Suprapubic skin (tissue), 4 donors: ENCODE results near the gene CTSZ. TPM values are rescaled to one million over a fixed set of nuclear protein-coding genes. Genes with fewer than 3 reads are reported as not detected.

Source experiments
- DNase-seq, 2 donors: peaks; one replicate each; pipeline ENCODE4 v3.0.0-alpha.2; 2019; ENCODE audit warnings: low spot score in 2 of 2
- H3K27ac ChIP-seq: fragments of 200-600 bp; sonication (generic); one replicate; pipeline ENCODE4 v1.5.1; 2019
- H3K27me3 ChIP-seq: fragments of 200-600 bp; sonication (generic); one replicate; pipeline ENCODE4 v1.5.1; 2019
- H3K36me3 ChIP-seq: fragments of 200-600 bp; sonication (generic); one replicate; pipeline ENCODE4 v1.5.1; 2019
- H3K4me1 ChIP-seq: fragments of 200-600 bp; sonication (generic); one replicate; pipeline ENCODE4 v1.5.1; 2019
- H3K4me3 ChIP-seq: fragments of 200-600 bp; sonication (generic); one replicate; pipeline ENCODE4 v1.5.1; 2019; ENCODE audit warnings: mild to moderate bottlenecking
- H3K9me3 ChIP-seq: fragments of 200-600 bp; sonication (generic); one replicate; pipeline ENCODE4 v1.5.1; 2019
- EP300 ChIP-seq: sonication (generic); formaldehyde crosslinking; IDR thresholded peaks from one replicate; pipeline ENCODE4 v1.6.1; 2017; ENCODE audit warnings: antibody characterized with exemption
- POLR2A ChIP-seq, 2 donors: fragments of 450-650 bp; IDR thresholded peaks; one replicate each; pipeline ENCODE4 v1.6.1; 2017; ENCODE audit warnings: antibody characterized with exemption in 2 of 2, mild to moderate bottlenecking in 2 of 2, moderate library complexity in 2 of 2
- POLR2AphosphoS5 ChIP-seq, 3 donors: sonication (generic); formaldehyde crosslinking; IDR thresholded peaks; one replicate each; pipeline ENCODE4 v1.6.1; 2017; ENCODE audit warnings: antibody characterized with exemption in 3 of 3
- WGBS: methylation state at CpG from one replicate; pipeline ENCODE4 v1.1.5; 2018; 5-methylcytosine and 5-hydroxymethylcytosine counted together
- total RNA-seq, 4 donors: library from RNA; depleted of rRNA; stranded (reverse); fragments of >200 nt; gene quantifications; one replicate each; pipeline ENCODE4 v1.1.0, GENCODE V29; 2016
- TF ChIP-seq, protein P1 (sequence below), 2 donors: fragments of 200-600 bp in 1 of 2; fragments of 450-650 bp in 1 of 2; sonication (generic) in 1 of 2; IDR thresholded peaks; one replicate each; pipeline ENCODE4 v1.5.1; 2016 to 2019; ENCODE audit warnings: antibody characterized with exemption in 2 of 2, mild to moderate bottlenecking in 1 of 2, moderate library complexity in 1 of 2

The CTSZ gene
- total RNA-seq, 4 donors from 2014 or later = 25.6 to 38.7 (median 34.7) TPM

DNA sequence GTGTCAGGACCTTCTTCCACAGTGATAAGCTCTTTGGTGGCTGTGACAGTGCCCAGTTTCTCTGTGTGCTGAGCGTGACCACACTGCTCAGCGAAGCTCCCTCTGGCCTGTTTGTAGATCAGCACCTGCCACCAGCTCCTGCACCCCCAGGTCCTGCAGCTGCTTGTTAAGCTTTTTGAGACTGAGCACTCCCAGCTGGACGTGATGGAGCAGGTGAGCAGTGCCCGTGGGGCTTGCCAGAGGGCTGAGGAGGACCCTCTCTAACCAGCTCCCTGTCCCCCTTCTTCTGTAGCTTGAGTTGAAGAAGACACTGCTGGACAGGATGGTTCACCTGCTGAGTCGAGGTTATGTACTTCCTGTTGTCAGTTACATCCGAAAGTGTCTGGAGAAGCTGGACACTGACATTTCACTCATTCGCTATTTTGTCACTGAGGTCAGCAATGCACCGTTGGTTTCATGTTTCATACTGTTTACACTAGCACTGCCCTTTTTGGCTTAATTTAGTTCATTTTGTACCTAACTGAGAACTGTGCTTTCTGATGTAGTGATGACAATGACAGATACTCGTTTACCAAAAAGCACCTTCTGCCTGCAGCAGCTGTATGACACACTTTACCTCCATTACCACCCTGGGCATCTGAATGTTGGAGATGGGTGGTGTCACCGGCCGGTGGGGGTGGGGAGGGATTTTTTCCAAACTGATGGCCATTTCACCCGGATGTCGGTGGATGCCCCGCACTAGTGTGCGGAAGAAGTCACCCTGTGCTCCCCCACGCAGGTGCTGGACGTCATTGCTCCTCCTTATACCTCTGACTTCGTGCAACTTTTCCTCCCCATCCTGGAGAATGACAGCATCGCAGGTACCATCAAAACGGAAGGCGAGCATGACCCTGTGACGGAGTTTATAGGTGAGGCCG is 13.5 kb downstream of the CTSZ start:
- peaks cover 97% of the 10 kb centered on the region for H3K36me3 ChIP-seq
- no peak overlapping the region for H3K27ac ChIP-seq
- H3K27me3 ChIP-seq = no peaks in the 10 kb centered on the region
- no peak overlapping the region for H3K4me3 ChIP-seq
- no peak for TF ChIP-seq POLR2A (IDR thresholded peaks at IDR 0.05)
- TF ChIP-seq, protein P1, sequence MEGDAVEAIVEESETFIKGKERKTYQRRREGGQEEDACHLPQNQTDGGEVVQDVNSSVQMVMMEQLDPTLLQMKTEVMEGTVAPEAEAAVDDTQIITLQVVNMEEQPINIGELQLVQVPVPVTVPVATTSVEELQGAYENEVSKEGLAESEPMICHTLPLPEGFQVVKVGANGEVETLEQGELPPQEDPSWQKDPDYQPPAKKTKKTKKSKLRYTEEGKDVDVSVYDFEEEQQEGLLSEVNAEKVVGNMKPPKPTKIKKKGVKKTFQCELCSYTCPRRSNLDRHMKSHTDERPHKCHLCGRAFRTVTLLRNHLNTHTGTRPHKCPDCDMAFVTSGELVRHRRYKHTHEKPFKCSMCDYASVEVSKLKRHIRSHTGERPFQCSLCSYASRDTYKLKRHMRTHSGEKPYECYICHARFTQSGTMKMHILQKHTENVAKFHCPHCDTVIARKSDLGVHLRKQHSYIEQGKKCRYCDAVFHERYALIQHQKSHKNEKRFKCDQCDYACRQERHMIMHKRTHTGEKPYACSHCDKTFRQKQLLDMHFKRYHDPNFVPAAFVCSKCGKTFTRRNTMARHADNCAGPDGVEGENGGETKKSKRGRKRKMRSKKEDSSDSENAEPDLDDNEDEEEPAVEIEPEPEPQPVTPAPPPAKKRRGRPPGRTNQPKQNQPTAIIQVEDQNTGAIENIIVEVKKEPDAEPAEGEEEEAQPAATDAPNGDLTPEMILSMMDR (IDR thresholded peaks at IDR 0.05) = no peak
- TF ChIP-seq EP300 = no peak
- H3K4me1 ChIP-seq = no peaks in the 10 kb centered on the region
- 91% methylated on average over 21 of the region's 23 CpGs for WGBS
- DNase-seq = peak; percentile 32 to 62
- H3K9me3 ChIP-seq = no peaks in the 10 kb centered on the region

DNA sequence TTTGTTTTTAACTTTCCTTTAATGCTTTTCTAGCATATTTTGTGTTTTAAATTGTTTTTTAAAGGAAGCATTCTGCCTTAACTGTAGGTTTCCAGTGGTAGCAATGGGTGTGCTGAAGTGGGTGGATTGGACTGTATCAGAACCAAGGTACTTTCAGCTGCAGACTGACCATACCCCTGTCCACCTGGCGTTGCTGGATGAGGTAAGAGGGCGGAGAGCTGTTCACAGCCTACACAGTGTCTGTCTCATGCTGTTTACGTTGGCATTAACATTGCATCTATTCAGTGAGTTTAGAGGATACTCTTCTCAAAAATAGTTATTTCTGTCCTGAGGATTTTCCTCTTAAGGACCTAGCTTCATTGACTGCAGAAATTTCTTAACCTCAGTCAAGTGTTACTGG is 14.1 kb downstream of the CTSZ start:
- Histone ChIP-seq H3K4me3 (no peak overlapping the region), H3K4me1 (no peaks in the 10 kb centered on the region), H3K36me3 (peaks cover 99% of the 10 kb centered on the region), H3K27me3 (no peaks in the 10 kb centered on the region), H3K9me3 (no peaks in the 10 kb centered on the region), H3K27ac (no peak overlapping the region)
- TF ChIP-seq POLR2AphosphoS5 (IDR thresholded peaks at IDR 0.05) (no peak), EP300 (no peak), POLR2A (IDR thresholded peaks at IDR 0.05) (no peak)
- TF ChIP-seq, protein P1 (IDR thresholded peaks at IDR 0.05) = no peak
- DNase-seq = peak in 1 of 2 donors; percentile 3
- WGBS = 94% methylated on average over 3 of the region's 3 CpGs

DNA sequence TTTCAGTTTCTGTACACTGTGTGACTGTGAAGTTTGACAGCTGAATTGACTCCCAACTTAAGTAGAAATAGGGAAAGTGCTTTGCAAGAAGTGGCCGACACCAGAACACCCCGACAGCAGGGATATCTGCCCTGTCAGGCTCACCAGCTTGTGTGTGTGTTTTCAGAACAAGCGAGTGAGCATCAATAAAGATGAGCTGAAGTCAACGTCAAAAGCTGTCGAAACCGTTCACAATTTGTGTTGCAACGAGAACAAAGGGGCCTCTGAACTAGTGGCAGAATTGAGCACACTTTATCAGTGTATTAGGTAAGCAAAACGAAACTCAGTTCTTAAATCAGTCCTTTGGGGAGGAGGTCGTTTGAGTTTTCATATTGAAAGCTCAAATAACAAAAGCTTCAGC is 15.3 kb downstream of the CTSZ start:
- Histone ChIP-seq H3K4me3 (no peak overlapping the region), H3K36me3 (peaks cover 98% of the 10 kb centered on the region), H3K27ac (no peak overlapping the region), H3K4me1 (no peaks in the 10 kb centered on the region), H3K9me3 (no peaks in the 10 kb centered on the region), H3K27me3 (no peaks in the 10 kb centered on the region)
- WGBS = 81% methylated on average over 9 of the region's 9 CpGs
- no peak for TF ChIP-seq POLR2AphosphoS5 (IDR thresholded peaks at IDR 0.05)
- TF ChIP-seq, protein P1 (IDR thresholded peaks at IDR 0.05) = no peak
- no peak for TF ChIP-seq EP300
- no peak for TF ChIP-seq POLR2A (IDR thresholded peaks at IDR 0.05)
- peak; percentile 13 to 54 for DNase-seq

DNA sequence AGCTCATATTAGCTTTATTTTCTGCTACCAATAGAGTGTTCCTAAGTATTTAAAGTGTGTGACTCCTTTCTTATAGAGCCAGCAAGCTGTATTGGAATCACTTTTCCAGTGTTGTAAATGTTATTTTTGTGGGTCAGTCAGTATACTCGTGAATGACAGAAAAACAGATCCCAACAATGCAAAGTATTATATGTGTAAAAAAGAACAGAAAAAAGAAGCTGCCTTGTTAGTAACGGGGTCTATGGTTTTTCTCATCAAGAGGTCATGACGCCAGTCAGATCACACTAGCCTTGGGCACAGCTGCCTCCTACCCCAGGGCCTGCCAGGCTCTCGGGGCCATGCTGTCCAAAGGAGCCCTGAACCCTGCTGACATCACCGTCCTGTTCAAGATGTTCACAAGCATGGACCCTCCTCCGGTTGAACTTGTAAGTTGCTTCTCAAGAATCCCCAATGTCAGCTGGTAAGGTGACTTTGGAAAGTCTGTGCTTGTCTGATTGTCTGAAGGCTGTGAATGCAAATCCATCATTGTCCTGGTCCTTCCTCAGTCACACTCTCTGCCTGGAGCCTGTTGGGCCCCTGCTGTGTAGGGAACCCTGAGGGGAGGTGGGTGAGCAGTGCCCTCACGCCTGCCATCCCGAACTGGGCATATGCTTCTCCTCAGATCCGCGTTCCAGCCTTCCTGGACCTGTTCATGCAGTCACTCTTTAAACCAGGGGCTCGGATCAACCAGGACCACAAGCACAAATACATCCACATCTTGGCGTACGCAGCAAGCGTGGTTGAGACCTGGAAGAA is 16.2 kb downstream of the CTSZ start:
- Histone ChIP-seq H3K4me1 (no peaks in the 10 kb centered on the region), H3K4me3 (no peak overlapping the region), H3K9me3 (no peaks in the 10 kb centered on the region), H3K27ac (no peak overlapping the region), H3K27me3 (no peaks in the 10 kb centered on the region), H3K36me3 (peaks cover 95% of the 10 kb centered on the region)
- no peak for TF ChIP-seq EP300
- TF ChIP-seq, protein P1 (IDR thresholded peaks at IDR 0.05) = no peak
- TF ChIP-seq POLR2AphosphoS5 (IDR thresholded peaks at IDR 0.05) = no peak
- no peak for TF ChIP-seq POLR2A (IDR thresholded peaks at IDR 0.05)
- peak in 1 of 2 donors; percentile 38 for DNase-seq
- 86% methylated on average over 14 of the region's 14 CpGs for WGBS

DNA sequence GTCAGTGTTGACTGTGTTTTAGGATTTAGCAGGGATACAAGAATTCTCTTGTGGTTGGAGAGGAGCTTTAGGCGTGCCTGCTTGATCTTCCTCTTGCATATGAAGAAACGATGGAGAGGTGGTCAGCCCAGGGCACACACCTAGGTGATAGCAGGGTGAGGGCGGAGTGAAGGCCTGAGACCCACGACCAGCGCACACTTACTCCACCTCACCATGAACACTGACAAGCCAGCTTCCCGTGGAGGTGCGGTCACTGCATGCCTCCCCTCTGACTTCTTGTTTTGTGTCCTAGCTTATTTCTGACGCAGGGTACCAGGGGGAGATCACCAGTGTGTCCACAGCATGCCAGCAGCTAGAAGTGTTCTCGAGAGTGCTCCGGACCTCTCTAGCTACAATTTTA is 17.9 kb downstream of the CTSZ start:
- Histone ChIP-seq H3K4me3 (no peak overlapping the region), H3K27me3 (no peaks in the 10 kb centered on the region), H3K36me3 (peaks cover 80% of the 10 kb centered on the region), H3K4me1 (peaks cover 10% of the 10 kb centered on the region), H3K27ac (no peak overlapping the region), H3K9me3 (no peaks in the 10 kb centered on the region)
- 94% methylated on average over 10 of the region's 10 CpGs for WGBS
- TF ChIP-seq POLR2AphosphoS5 (IDR thresholded peaks at IDR 0.05) (no peak), EP300 (no peak), POLR2A (IDR thresholded peaks at IDR 0.05) (no peak)
- TF ChIP-seq, protein P1 (IDR thresholded peaks at IDR 0.05) = no peak
- DNase-seq = peak; percentile 43 to 49
